GM15510 (cell line): ENCODE data around the gene RAB8B.

Experiments used
- POLR2A ChIP-seq: IDR thresholded peaks from 3 replicates; pipeline ENCODE4 v1.6.1; 2011; ENCODE audit warnings: borderline replicate concordance; ENCODE audit not compliant: insufficient read length; ENCODE audit errors: extremely low read depth

Gene RAB8B

GRCh38 chr15:63236272-63236671 is 46.9 kb downstream of the RAB8B start:
- no peak for TF ChIP-seq POLR2A

- TF ChIP-seq POLR2A, result no peak
Observed at GRCh38 chr15:63238171-63238570, 48.8 kb downstream of the RAB8B start.

GRCh38 chr15:63238796-63239195 is 49.4 kb downstream of the RAB8B start:
- TF ChIP-seq POLR2A, result no peak

- TF ChIP-seq POLR2A, result no peak
Observed at GRCh38 chr15:63240109-63240508, 50.7 kb downstream of the RAB8B start.

- no peak for TF ChIP-seq POLR2A
Observed at GRCh38 chr15:63241316-63241715, 51.9 kb downstream of the RAB8B start.

GRCh38 chr15:63243101-63243500 is 53.7 kb downstream of the RAB8B start:
- TF ChIP-seq POLR2A, result no peak

- TF ChIP-seq POLR2A, result no peak
Observed at GRCh38 chr15:63243776-63244175, 54.4 kb downstream of the RAB8B start.

GRCh38 chr15:63244399-63244798 is 55.0 kb downstream of the RAB8B start:
- no peak for TF ChIP-seq POLR2A

GRCh38 chr15:63244976-63245645 is 55.7 kb downstream of the RAB8B start:
- no peak for TF ChIP-seq POLR2A

GRCh38 chr15:63246691-63247469 is 57.5 kb downstream of the RAB8B start:
- TF ChIP-seq POLR2A, result no peak

- TF ChIP-seq POLR2A, result no peak
Observed at GRCh38 chr15:63250312-63250965, 61.0 kb downstream of the RAB8B start.

- no peak for TF ChIP-seq POLR2A
Observed at GRCh38 chr15:63251701-63252100, 62.3 kb downstream of the RAB8B start.

GRCh38 chr15:63252292-63252691 is 62.9 kb downstream of the RAB8B start:
- no peak for TF ChIP-seq POLR2A

- TF ChIP-seq POLR2A, result no peak
Observed at GRCh38 chr15:63254991-63255390, 65.6 kb downstream of the RAB8B start.

- TF ChIP-seq POLR2A, result no peak
Observed at GRCh38 chr15:63255489-63255990, 66.1 kb downstream of the RAB8B start.

GRCh38 chr15:63256433-63257274 is 67.2 kb downstream of the RAB8B start:
- TF ChIP-seq POLR2A, result no peak

- TF ChIP-seq POLR2A, result no peak
Observed at GRCh38 chr15:63258658-63259057, 69.3 kb downstream of the RAB8B start.
